Glomerular visceral epithelial cell (primary cell): ENCODE measurements around the gene UCKL1.
"Not testable (repeated sequence)": the region's sequence is repeated elsewhere in the genome, so short reads cannot be mapped to it uniquely, and the experiment has no call there.

Experiments used
- DNase-seq: peaks from one replicate; pipeline ENCODE4 v3.0.0-alpha.2; 2016; ENCODE audit errors: extremely low spot score

The UCKL1 gene

GRCh38 chr20:63955827-63956663 is at the start of gene UCKL1:
UCKL1 (minus strand) TSS chr20:63956416; CDS start chr20:63956372, 44 bp downstream.
- DNase-seq = peak; percentile 83

- DNase-seq = no peak
Measured at GRCh38 chr20:64005394-64005793, 49.2 kb upstream of the UCKL1 start.

- DNase-seq = no peak
Measured at GRCh38 chr20:64003960-64004725, 47.9 kb upstream of the UCKL1 start.

- no peak for DNase-seq
Measured at GRCh38 chr20:64001607-64002011, 45.4 kb upstream of the UCKL1 start.

- no peak for DNase-seq
Measured at GRCh38 chr20:64000906-64001305, 44.7 kb upstream of the UCKL1 start.

GRCh38 chr20:63982937-63983336 is 26.7 kb upstream of the UCKL1 start:
- no peak for DNase-seq

GRCh38 chr20:63980806-63981728 is 24.9 kb upstream of the UCKL1 start, which contains the start of gene PRPF6:
PRPF6 (plus strand) TSS chr20:63981132; CDS start chr20:63981246, 114 bp downstream.
- DNase-seq = peak; percentile 97

- no peak for DNase-seq
Measured at GRCh38 chr20:63980317-63980805, 24.1 kb upstream of the UCKL1 start.

GRCh38 chr20:63979557-63980316 is 23.5 kb upstream of the UCKL1 start, which contains the start of gene SAMD10:
SAMD10 (minus strand) TSS chr20:63979642; CDS start chr20:63979467, 175 bp downstream.
- DNase-seq = peak; percentile 81

GRCh38 chr20:63979229-63979556 is 23.0 kb upstream of the UCKL1 start:
- no peak for DNase-seq

GRCh38 chr20:63978319-63979228 is 22.4 kb upstream of the UCKL1 start:
- DNase-seq = peak; percentile 80

GRCh38 chr20:63977739-63978276 is 21.6 kb upstream of the UCKL1 start:
- DNase-seq = peak; percentile 91

GRCh38 chr20:63976980-63977738 is 20.9 kb upstream of the UCKL1 start:
- DNase-seq = no peak

- DNase-seq = not testable (repeated sequence)
Measured at GRCh38 chr20:63976511-63976910, 20.3 kb upstream of the UCKL1 start.

GRCh38 chr20:63974402-63975200 is 18.4 kb upstream of the UCKL1 start:
- no peak for DNase-seq

GRCh38 chr20:63973636-63974401 is 17.6 kb upstream of the UCKL1 start:
- peak; percentile 86 for DNase-seq

GRCh38 chr20:63973160-63973479 is 16.9 kb upstream of the UCKL1 start:
- no peak for DNase-seq
